Dendritic cell treated with granulocyte-macrophage colony-stimulating factor and Interleukin-4, amounts not matched to agents 40 ng/mL and 50 ng/mL, for 4 days (primary cell): Measurements from ENCODE around the gene VWA5A.
"Not testable (repeated sequence)": the region's sequence is repeated elsewhere in the genome, so short reads cannot be mapped to it uniquely, and the experiment has no call there.

Experiments
- H3K27ac Mint-ChIP-seq: one replicate; pipeline ENCODE4 v1.8.0; 2022; ENCODE audit warnings: mild to moderate bottlenecking, mixed read lengths
- H3K27me3 Mint-ChIP-seq: one replicate; pipeline ENCODE4 v1.8.0; 2022; ENCODE audit warnings: mild to moderate bottlenecking, mixed read lengths
- H3K36me3 Mint-ChIP-seq: one replicate; pipeline ENCODE4 v1.8.0; 2022; ENCODE audit warnings: low read depth, mixed read lengths
- H3K4me1 Mint-ChIP-seq: one replicate; pipeline ENCODE4 v1.8.0; 2022; ENCODE audit warnings: low read depth, mixed read lengths
- H3K4me3 Mint-ChIP-seq: one replicate; pipeline ENCODE4 v1.8.0; 2022; ENCODE audit warnings: mild to moderate bottlenecking, moderate library complexity, mixed read lengths
- H3K9me3 Mint-ChIP-seq: one replicate; pipeline ENCODE4 v1.8.0; 2022; ENCODE audit warnings: mixed read lengths
- intact Hi-C: fragments of 100-400 bp; cut with micrococcal nuclease; formaldehyde crosslinking; loops from one replicate; pipeline ENCODE4 v1.15.0; 2022

The VWA5A gene

DNA sequence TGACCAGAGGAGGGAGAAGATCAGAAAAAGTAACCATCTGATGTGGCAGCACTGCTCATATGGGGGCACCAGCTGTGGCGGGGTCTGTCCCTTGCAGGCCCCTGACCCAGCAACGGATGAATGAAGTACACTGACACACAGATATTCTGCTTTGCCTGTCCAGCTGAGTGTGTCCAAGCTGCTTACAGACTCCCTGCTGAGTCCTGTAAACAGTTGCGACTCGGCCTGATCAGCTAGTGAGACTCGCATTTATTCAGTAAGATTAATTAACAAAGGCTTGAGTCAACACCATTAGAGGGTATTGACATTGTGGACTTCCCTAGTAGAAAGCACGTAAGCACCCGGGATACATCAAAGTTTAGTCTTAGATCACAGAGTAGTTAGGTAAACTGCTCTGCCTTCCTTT lies 52.6 kb downstream of the VWA5A start:
- Mint-ChIP-seq H3K36me3 (no peaks in the 10 kb centered on the region), H3K4me1 (no peaks in the 10 kb centered on the region), H3K27ac (no peak overlapping the region), H3K9me3 (no peaks in the 10 kb centered on the region), H3K4me3 (no peak overlapping the region), H3K27me3 (no peaks in the 10 kb centered on the region)
- intact Hi-C loops, result no loop called here

DNA sequence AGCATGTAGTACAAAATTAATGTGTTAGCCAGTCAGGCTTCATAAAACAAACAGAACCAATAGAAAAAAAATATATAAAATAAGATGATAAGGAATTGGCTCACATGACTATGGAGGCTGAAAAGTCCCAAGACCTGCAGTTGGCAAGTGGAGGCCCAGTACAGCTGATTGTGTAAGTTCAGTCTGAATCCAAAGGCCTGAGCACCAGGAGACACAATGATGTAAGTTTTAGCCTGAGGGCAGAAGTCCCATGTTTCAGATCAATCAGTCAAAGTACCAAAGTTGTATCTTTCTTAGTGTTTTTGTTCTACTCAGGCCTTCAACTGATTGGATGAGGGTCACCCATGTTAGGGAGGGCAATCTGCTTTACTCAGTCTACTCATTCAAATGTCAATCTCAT lies 53.5 kb downstream of the VWA5A start:
- H3K27ac Mint-ChIP-seq, result no peak overlapping the region
- no peaks in the 10 kb centered on the region for H3K4me1 Mint-ChIP-seq
- no peaks in the 10 kb centered on the region for H3K36me3 Mint-ChIP-seq
- H3K9me3 Mint-ChIP-seq, result no peaks in the 10 kb centered on the region
- intact Hi-C loops, result no loop called here
- no peaks in the 10 kb centered on the region for H3K27me3 Mint-ChIP-seq
- H3K4me3 Mint-ChIP-seq, result no peak overlapping the region

DNA sequence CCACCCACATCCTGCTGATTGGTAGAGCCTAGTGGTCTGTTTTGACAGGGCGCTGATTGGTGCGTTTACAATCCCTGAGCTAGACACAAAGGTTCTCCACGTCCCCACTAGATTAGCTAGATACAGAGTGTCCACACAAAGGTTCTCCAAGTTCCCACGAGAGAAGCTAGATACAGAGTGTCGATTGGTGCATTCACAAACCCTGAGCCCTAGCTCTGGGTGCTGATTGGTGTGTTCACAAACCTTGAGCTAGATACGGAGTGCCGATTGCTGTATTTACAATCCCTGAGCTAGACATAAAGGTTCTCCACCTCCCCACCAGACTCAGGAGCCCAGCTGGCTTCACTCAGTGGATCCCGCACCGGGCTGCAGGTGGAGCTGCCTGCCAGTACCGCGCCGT lies 55.1 kb downstream of the VWA5A start:
- H3K9me3 Mint-ChIP-seq, result not testable (repeated sequence)

DNA sequence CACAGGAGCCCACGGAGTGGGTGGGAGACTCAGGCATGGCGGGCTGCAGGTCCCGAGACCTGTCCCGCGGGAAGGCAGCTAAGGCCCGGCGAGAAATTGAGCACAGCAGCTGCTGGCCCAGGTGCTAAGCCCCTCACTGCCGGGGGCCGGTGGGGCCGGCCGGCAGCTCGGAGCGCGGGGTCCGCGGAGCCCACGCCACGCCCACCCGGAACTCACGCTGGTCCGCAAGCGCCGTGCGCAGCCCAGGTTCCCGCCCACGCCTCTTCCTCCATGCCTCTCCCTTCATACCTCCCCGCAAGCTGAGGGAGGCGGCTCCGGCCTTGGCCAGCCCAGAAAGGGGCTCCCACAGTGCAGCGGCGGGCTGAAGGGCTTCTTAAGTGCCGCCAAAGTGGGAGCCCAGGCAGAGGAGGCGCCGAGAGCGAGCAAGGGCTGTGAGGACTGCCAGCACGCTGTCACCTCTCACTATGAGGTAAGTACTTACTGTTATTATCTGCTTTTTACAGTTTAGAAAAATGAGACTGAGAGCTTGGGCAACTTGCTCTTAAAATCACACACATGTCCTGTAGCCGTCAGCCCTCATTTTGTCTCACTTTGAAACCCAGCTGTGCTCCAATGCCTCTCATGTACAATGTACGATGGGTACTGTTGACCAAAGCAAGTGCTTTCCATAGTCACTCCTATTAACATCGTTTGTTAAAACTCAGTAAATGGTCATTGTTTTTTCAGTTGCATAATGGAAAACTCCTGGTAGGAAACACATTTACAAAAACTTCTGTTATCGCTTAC lies 55.7 kb downstream of the VWA5A start:
- Mint-ChIP-seq H3K36me3 (no peaks in the 10 kb centered on the region), H3K27me3 (no peaks in the 10 kb centered on the region)
- intact Hi-C loops, result no loop called here

More for the DNA sequence above, 55.1 kb downstream of the VWA5A start:
- H3K27ac Mint-ChIP-seq, intact Hi-C loops, H3K36me3 Mint-ChIP-seq, H3K27me3 Mint-ChIP-seq, H3K4me3 Mint-ChIP-seq, H3K4me1 Mint-ChIP-seq: not testable (repeated sequence)

DNA sequence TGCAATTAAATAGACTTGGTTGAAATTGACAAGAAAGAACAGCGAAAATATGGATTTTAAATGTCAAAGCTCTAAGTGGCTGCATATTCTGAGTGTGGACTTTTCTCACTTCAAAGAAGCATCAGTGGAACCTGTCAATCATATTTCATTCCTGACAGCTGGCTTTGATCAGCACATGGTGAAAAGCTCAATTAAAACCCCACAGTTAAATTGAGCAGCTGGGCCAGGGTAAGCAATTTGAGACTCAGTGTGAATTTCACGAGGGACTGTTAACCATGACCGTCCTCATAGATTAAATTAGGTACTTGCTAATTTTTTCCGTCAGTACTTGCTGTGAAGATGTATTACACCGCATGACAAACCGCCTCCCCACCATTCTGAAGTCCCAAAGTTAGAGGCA lies 56.9 kb downstream of the VWA5A start:
- no peak overlapping the region for H3K27ac Mint-ChIP-seq
- intact Hi-C loops, result no loop called here

More for the DNA sequence above, 55.7 kb downstream of the VWA5A start:
- H3K4me1 Mint-ChIP-seq, result no peaks in the 10 kb centered on the region
- H3K9me3 Mint-ChIP-seq, result no peaks in the 10 kb centered on the region
- H3K4me3 Mint-ChIP-seq, result no peak overlapping the region
- H3K27ac Mint-ChIP-seq, result no peak overlapping the region

DNA sequence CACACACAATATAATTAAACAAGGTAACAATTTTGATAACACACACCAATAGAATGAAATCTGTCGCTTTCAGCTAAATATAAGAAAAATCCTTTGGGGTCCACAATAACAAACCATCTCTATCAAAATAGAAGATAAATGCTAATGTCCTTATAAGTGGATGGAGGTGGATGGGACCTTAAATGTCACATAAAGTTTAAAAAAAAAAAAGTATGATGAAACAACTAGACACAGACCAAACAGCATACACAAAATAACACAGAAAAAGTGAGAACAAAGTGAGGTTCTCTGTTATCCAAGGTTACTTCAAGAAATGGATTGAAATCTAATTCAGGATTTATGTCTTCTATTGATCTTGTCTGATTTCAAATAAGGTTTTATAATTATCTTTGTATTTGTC lies 57.3 kb downstream of the VWA5A start:
- H3K27me3 Mint-ChIP-seq, result no peaks in the 10 kb centered on the region
- H3K4me3 Mint-ChIP-seq, result no peak overlapping the region
- no peak overlapping the region for H3K27ac Mint-ChIP-seq
- no peaks in the 10 kb centered on the region for H3K4me1 Mint-ChIP-seq
- intact Hi-C loops, result no loop called here
- H3K9me3 Mint-ChIP-seq, result no peaks in the 10 kb centered on the region
- no peaks in the 10 kb centered on the region for H3K36me3 Mint-ChIP-seq

More for the DNA sequence above, 56.9 kb downstream of the VWA5A start:
- Mint-ChIP-seq H3K4me3 (no peak overlapping the region), H3K9me3 (no peaks in the 10 kb centered on the region), H3K4me1 (no peaks in the 10 kb centered on the region), H3K36me3 (no peaks in the 10 kb centered on the region), H3K27me3 (no peaks in the 10 kb centered on the region)

DNA sequence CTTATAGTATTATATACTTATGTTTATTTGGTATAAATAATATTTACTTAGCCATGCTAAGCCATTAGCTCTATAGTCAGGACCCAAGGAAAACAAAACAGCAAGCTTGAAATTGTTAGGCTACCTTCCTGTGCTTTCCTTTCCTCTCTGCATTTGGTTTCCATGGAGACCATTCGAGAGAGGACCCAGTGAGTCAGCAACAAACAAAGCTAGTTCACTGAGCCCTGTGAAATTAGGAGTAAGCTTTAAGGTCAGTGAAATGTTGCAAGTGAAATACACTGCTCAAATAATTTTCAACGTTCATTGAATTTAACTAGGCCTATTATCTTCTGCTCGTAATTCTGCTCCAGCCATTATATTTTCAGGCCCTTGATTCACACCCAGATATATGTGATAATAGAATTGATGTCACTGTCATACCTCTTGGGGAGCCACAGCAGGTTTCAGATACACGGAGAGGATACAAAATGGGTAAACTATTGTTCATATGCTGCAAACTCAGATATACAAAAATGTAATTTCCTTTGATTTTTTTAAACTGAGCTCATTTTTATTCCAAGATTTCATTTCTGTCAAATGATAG lies 58.8 kb downstream of the VWA5A start:
- no peaks in the 10 kb centered on the region for H3K4me1 Mint-ChIP-seq
- H3K9me3 Mint-ChIP-seq, result no peaks in the 10 kb centered on the region
- no peaks in the 10 kb centered on the region for H3K36me3 Mint-ChIP-seq
- H3K27ac Mint-ChIP-seq, result no peak overlapping the region
- no peaks in the 10 kb centered on the region for H3K27me3 Mint-ChIP-seq
- intact Hi-C loops, result no loop called here
- H3K4me3 Mint-ChIP-seq, result no peak overlapping the region

DNA sequence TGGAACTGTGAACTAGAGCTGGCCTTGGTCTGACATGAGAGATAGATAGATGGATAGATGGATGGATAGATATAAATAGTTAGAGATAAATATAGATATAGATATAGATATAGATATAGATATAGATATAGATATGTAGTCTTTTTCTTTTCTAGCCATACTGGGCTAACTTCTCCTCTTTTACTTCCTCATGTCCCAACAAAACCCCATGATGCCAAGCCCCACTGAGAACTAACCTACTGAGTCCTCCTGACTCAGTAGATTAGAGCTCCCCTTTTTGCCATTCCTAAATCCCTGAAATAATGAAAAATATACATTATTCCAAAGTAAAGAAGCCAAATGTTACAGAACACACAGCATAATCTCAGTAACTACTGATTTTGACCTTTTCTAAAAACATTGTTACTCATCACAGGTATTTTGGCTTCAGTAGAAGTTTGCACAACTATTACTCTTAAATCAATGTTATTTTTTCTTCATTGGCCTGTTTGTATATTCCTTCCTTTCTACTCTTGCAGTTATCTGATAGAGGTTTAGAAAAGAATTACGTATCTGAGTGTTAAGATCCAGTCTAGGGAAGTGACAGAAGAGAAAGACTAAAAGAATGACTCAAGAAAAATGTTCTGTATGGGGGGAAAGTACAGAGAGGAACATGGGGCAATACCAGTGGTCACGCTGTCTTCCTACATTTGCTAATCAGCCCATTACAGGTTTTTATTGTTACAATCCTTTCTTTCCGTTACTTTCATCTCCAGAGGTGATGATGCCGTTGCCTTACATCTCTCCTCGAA lies 61.9 kb downstream of the VWA5A start:
- Mint-ChIP-seq H3K9me3 (no peaks in the 10 kb centered on the region), H3K4me3 (no peak overlapping the region), H3K36me3 (no peaks in the 10 kb centered on the region), H3K27me3 (no peaks in the 10 kb centered on the region), H3K27ac (no peak overlapping the region), H3K4me1 (no peaks in the 10 kb centered on the region)
- intact Hi-C loops, result no loop called here

DNA sequence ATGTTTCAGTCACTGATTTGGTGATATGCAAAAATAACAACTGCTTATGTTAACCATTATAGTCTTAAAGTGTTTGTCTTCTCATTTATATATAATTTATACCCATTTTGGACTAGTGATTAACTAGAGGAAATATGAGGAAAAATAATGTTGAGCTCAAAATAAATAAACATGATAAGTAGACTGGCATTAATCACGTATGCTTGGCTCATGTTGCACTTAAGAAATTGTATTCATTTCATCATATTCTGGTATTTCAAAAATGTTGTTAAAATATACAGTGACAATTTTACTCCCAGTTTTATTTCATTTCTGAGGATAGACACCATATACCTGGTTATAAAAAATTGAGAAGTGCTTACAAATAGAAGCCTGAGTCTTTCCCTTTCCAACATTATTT lies 64.1 kb downstream of the VWA5A start:
- H3K4me1 Mint-ChIP-seq, result no peaks in the 10 kb centered on the region
- no peaks in the 10 kb centered on the region for H3K27me3 Mint-ChIP-seq
- H3K4me3 Mint-ChIP-seq, result no peak overlapping the region
- H3K9me3 Mint-ChIP-seq, result no peaks in the 10 kb centered on the region
- intact Hi-C loops, result no loop called here
- no peaks in the 10 kb centered on the region for H3K36me3 Mint-ChIP-seq
- no peak overlapping the region for H3K27ac Mint-ChIP-seq

DNA sequence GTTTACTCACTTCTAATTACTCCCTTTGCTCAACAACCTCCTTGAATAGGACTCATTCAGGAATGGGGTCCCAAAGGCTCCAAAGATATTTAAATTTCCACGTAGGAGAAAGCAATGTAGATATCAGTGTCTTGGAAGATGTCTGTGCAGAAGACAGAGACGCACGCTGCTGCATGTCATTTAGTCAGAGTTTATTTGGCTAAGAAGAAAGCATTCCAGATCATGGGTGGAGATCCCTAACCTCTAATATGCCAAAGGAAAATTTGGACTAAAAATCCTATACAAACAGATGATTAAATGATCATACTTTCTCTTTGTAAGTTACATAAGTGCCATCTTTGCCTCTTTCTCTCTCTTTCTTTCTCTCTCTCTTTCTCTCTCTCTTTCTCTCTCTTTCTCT lies 67.8 kb downstream of the VWA5A start, which contains the start of gene OR10D3:
TSS of gene OR10D3 (plus strand) at position 278 of the 400 bp plus-strand sequence. CDS start 1,925 bp downstream, outside the sequence.
- H3K4me1 Mint-ChIP-seq, result no peaks in the 10 kb centered on the region
- H3K27me3 Mint-ChIP-seq, result no peaks in the 10 kb centered on the region
- H3K36me3 Mint-ChIP-seq, result no peaks in the 10 kb centered on the region
- intact Hi-C loops, result no loop called here
- H3K4me3 Mint-ChIP-seq, result no peak within 1 kb of the TSS
- H3K9me3 Mint-ChIP-seq, result no peaks in the 10 kb centered on the region
- H3K27ac Mint-ChIP-seq, result no peak within 1 kb of the TSS

DNA sequence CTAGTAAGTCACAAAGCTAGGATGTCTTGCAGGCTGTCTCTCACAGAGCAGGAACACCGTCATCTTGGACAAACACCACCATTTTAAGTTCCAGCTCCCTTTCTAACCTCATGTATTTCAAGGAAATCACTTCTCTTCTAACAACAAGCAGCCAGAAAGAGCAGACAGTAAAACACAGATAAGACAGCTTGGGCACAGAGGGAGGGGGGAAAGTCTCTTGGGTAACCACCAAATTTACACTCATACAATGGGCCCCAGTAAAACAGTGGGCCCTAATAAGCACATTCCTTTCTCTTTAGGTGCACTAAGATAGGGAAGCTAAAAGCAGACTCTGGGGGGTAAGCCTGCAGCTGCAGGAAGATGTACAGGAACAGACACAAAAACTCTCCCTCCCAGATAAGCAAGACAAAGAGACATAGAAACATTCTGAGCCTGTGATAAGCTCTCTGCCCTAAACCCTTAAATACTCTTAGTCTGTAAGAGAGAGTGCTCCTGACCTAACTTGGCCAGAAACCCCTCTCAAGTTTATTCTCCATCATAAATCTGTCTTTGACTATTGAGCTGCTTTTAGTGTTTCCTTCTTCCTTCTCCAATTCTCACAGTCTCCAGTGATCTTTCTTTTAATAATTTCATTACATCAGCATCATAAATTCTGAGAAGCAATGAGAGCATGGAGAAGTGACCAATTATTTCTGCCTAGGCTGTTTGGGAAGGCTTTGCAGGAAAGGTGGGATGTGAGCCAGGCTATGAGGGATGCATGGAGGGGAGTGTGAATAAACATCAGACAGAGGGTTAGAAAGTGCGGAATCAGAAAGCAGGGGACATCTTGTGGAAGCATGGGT lies 75.3 kb downstream of the VWA5A start:
- H3K4me3 Mint-ChIP-seq, result no peak overlapping the region
- no peaks in the 10 kb centered on the region for H3K36me3 Mint-ChIP-seq
- intact Hi-C loops, result no loop called here
- no peaks in the 10 kb centered on the region for H3K9me3 Mint-ChIP-seq
- peaks cover 13% of the 10 kb centered on the region for H3K4me1 Mint-ChIP-seq
- no peaks in the 10 kb centered on the region for H3K27me3 Mint-ChIP-seq
- no peak overlapping the region for H3K27ac Mint-ChIP-seq

DNA sequence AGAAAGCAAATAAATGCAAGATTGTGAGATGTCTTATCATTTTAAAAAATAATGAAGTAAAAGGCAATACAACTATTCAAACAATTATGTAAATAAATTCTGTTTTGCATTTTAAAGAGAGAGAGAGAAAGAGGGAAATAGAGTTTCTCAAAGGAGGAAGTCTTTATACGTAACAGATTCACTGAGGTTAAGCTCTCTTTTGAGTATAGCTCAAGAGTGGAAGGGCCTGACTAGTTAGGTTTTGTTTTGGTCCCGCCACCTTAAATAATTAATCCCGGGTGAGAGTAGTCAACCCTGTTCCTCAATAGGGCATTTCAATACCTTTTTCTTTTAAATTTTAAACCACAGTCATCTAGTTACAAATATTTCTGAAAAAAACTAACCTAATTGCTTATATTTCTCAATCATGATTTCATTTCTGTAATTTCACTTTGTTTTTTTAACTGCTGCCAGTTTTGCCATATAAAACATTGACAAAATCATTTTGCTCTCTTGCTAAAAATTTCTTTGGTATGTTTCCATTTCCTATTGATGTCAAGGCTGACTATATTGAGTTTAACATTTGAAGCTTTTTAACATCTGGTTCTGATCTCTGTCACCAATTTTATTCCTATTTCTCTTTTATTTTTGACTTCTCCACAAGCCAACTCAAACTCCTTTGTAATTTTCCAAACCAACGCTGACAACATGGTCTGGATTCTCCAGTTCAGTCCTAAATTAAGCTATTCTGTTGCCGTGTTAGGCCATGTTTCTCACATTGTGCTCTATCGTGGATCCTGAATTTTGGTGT lies 78.2 kb downstream of the VWA5A start:
- Mint-ChIP-seq H3K27me3 (no peaks in the 10 kb centered on the region), H3K27ac (no peak overlapping the region), H3K9me3 (no peaks in the 10 kb centered on the region), H3K4me3 (no peak overlapping the region), H3K4me1 (peaks cover 13% of the 10 kb centered on the region), H3K36me3 (no peaks in the 10 kb centered on the region)
- intact Hi-C loops, result no loop called here
